Measurements from ENCODE around the gene ENPP4.
"Not testable (repeated sequence)": the region's sequence is repeated elsewhere in the genome, so short reads cannot be mapped to it uniquely, and the experiment has no call there.

The ENPP4 gene

GRCh38 chr6:46134216-46134615 lies 4.4 kb downstream of the ENPP4 start:
- no peak overlapping the region for H3K4me3 ChIP-seq (ENCODE audit: low read depth, low read length)
- TF ChIP-seq CTCF (IDR thresholded peaks at IDR 0.05; ENCODE audit: borderline replicate concordance, insufficient read depth, low read depth, low read length) = no peak

GRCh38 chr6:46135176-46135575 lies 5.4 kb downstream of the ENPP4 start:
- no peak for TF ChIP-seq CTCF (IDR thresholded peaks at IDR 0.05; ENCODE audit: borderline replicate concordance, insufficient read depth, low read depth, low read length)
- no peak overlapping the region for H3K4me3 ChIP-seq (ENCODE audit: low read depth, low read length)

GRCh38 chr6:46136831-46137230 lies 7.0 kb downstream of the ENPP4 start:
- no peak overlapping the region for H3K4me3 ChIP-seq (ENCODE audit: low read depth, low read length)
- no peak for TF ChIP-seq CTCF (IDR thresholded peaks at IDR 0.05; ENCODE audit: borderline replicate concordance, insufficient read depth, low read depth, low read length)

GRCh38 chr6:46137387-46137786 lies 7.6 kb downstream of the ENPP4 start:
- no peak overlapping the region for H3K4me3 ChIP-seq (ENCODE audit: low read depth, low read length)
- TF ChIP-seq CTCF (IDR thresholded peaks at IDR 0.05; ENCODE audit: borderline replicate concordance, insufficient read depth, low read depth, low read length) = no peak

- H3K4me3 ChIP-seq (ENCODE audit: low read depth, low read length) = no peak overlapping the region
- TF ChIP-seq CTCF (IDR thresholded peaks at IDR 0.05; ENCODE audit: borderline replicate concordance, insufficient read depth, low read depth, low read length) = no peak
Measured at GRCh38 chr6:46138281-46138680, 8.5 kb downstream of the ENPP4 start.

GRCh38 chr6:46144270-46144669 lies 14.5 kb downstream of the ENPP4 start:
- TF ChIP-seq CTCF (IDR thresholded peaks at IDR 0.05; ENCODE audit: borderline replicate concordance, insufficient read depth, low read depth, low read length) = no peak
- no peak overlapping the region for H3K4me3 ChIP-seq (ENCODE audit: low read depth, low read length)

- not testable (repeated sequence) for H3K4me3 ChIP-seq (ENCODE audit: low read depth, low read length)
Measured at GRCh38 chr6:46149066-46149465, 19.3 kb downstream of the ENPP4 start.

- no peak for TF ChIP-seq CTCF (IDR thresholded peaks at IDR 0.05; ENCODE audit: borderline replicate concordance, insufficient read depth, low read depth, low read length)
- no peak overlapping the region for H3K4me3 ChIP-seq (ENCODE audit: low read depth, low read length)
Measured at GRCh38 chr6:46156701-46157100, 26.9 kb downstream of the ENPP4 start.
